Stomach (tissue), 4 donors: ENCODE data around the gene NRAP.

ENCODE experiments used
- POLR2A ChIP-seq, 4 donors: fragments of 450-650 bp; IDR thresholded peaks; one replicate each; pipeline ENCODE4 v1.6.1; 2016; ENCODE audit warnings: antibody characterized with exemption in 4 of 4, control low read depth in 2 of 4, mild to moderate bottlenecking in 1 of 4, moderate library complexity in 1 of 4
- POLR2AphosphoS5 ChIP-seq, 3 donors: sonication (generic); formaldehyde crosslinking; IDR thresholded peaks; one replicate each; pipeline ENCODE4 v1.6.1; 2016; ENCODE audit warnings: antibody characterized with exemption in 3 of 3
- TF ChIP-seq, protein P1 (sequence below), 7 experiments: fragments of 450-650 bp in 4 of 7; fragments of 200-600 bp in 3 of 7; sonication (generic) in 3 of 7; IDR thresholded peaks; one replicate each; pipeline ENCODE4 v1.5.1; 2016 to 2019; ENCODE audit warnings: antibody characterized with exemption in 7 of 7, control low read depth in 2 of 7, mild to moderate bottlenecking in 1 of 7

DNA sequence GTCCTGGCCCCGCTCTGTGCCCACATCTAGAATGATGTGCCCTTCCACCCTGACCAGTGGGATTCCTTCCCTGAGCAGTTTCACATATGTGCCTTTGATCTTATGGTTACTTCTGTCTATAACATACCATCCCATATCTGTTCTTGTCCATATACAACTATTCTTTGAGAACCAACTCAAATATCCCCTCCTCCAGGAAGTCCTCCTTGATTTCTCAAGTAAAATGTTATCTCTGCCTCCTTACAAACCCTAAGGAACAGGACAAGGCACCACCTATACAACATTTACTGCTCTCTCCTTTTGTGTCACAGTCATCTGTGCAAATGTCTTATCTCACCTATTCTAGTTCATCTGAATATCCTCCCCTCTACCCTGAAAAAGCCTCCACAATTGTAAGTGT lies 82.7 kb downstream of the NRAP start:
- TF ChIP-seq, protein P1, sequence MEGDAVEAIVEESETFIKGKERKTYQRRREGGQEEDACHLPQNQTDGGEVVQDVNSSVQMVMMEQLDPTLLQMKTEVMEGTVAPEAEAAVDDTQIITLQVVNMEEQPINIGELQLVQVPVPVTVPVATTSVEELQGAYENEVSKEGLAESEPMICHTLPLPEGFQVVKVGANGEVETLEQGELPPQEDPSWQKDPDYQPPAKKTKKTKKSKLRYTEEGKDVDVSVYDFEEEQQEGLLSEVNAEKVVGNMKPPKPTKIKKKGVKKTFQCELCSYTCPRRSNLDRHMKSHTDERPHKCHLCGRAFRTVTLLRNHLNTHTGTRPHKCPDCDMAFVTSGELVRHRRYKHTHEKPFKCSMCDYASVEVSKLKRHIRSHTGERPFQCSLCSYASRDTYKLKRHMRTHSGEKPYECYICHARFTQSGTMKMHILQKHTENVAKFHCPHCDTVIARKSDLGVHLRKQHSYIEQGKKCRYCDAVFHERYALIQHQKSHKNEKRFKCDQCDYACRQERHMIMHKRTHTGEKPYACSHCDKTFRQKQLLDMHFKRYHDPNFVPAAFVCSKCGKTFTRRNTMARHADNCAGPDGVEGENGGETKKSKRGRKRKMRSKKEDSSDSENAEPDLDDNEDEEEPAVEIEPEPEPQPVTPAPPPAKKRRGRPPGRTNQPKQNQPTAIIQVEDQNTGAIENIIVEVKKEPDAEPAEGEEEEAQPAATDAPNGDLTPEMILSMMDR (IDR thresholded peaks at IDR 0.05) = no peak
- TF ChIP-seq POLR2AphosphoS5 (IDR thresholded peaks at IDR 0.05) = no peak
- TF ChIP-seq POLR2A (IDR thresholded peaks at IDR 0.05) = no peak
